ENCODE results near the gene DLGAP1. TPM values are rescaled to one million over a fixed set of nuclear protein-coding genes. Genes with fewer than 3 reads are reported as not detected.

DLGAP1 gene
- total RNA-seq, 1 donor from 2014 or later, result 13.6 TPM

DNA sequence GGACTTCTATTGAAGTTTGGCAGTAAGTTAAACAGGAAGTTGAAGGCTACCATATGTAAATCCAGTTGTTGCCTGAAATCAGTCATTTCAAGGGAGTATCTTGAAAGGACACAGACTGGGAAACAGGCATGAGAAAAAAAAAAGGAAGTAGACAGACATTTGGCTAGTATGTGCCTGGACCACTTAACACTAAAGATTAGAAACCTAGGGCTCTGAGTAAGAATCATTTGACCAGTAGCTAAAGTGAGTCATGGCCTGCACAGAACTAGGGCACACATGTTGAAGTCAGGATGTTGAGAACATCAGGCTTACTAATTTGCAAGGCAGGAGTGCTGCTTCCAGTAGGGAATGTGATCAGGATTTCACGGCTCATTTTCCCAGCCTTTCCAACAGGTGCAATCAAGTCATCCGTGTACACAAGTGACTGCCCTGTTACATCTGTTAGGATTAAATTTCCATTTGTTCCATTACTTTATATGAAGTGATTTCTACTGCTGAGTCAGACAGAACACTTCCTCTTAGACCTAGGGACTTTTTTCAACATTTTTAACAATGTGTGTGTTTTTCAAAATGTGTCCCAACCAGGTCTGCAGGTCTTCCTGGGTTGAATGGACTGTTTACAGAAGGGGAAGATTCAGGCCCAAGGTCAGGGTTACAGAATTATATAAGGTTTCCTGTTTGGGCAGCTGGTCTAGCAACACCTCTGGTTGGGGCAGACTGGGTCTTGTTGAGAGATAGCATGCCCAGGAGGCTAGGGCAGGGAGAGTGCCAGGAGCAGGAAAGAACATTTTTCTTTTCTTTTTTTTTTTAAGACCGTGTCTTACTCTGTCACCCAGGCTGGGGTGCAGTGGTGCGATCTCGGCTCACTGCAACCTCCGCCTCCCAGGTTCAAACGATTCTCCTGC, 859.5 kb downstream of the DLGAP1 start:
- DNase-seq, result no peak
- Mint-ChIP-seq H3K9me3 (ENCODE audit: unreplicated experiment) (peaks cover 7% of the 10 kb centered on the region), H3K4me1 (ENCODE audit: low read depth, unreplicated experiment) (peaks cover 16% of the 10 kb centered on the region), H3K4me3 (ENCODE audit: unreplicated experiment) (no peak overlapping the region), H3K36me3 (ENCODE audit: unreplicated experiment) (no peaks in the 10 kb centered on the region), H3K27me3 (ENCODE audit: unreplicated experiment) (peaks cover 7% of the 10 kb centered on the region), H3K27ac (ENCODE audit: unreplicated experiment) (no peak overlapping the region)
- TF ChIP-seq, protein P1, sequence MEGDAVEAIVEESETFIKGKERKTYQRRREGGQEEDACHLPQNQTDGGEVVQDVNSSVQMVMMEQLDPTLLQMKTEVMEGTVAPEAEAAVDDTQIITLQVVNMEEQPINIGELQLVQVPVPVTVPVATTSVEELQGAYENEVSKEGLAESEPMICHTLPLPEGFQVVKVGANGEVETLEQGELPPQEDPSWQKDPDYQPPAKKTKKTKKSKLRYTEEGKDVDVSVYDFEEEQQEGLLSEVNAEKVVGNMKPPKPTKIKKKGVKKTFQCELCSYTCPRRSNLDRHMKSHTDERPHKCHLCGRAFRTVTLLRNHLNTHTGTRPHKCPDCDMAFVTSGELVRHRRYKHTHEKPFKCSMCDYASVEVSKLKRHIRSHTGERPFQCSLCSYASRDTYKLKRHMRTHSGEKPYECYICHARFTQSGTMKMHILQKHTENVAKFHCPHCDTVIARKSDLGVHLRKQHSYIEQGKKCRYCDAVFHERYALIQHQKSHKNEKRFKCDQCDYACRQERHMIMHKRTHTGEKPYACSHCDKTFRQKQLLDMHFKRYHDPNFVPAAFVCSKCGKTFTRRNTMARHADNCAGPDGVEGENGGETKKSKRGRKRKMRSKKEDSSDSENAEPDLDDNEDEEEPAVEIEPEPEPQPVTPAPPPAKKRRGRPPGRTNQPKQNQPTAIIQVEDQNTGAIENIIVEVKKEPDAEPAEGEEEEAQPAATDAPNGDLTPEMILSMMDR (IDR thresholded peaks at IDR 0.05; ENCODE audit: partially characterized antibody, unreplicated experiment), result no peak

DNA sequence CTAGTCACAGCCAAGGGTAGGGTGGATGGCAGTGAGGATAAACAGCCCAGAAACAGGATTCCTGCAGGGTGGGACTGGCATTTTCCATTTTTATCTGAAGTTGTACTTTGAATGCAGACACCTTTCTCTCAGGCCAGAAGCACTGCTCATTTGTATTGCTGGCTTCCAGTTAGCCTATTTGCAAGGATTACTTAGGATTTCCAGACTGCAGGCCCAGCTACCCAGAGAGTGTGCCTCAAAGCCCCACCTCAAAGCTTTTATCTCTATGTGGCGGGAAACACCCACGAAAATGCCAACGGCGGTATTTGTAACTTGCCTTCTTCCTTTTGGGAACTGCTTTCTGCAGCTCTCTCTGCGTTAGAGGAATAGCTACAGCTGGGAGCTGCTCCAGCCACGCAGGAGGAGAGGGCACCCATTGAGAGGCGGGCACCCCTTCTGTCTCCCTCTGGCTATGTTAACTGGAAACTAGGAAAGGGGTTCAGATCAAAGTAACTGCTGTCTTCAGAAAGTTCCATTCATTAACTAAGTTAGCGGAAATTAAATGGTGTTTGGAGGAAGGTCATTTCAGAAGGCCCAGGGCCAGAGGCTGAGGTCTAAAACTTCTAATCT, 860.2 kb downstream of the DLGAP1 start:
- Mint-ChIP-seq H3K4me1 (ENCODE audit: low read depth, unreplicated experiment) (peaks cover 16% of the 10 kb centered on the region), H3K27ac (ENCODE audit: unreplicated experiment) (peak overlapping the region; percentile 92), H3K36me3 (ENCODE audit: unreplicated experiment) (no peaks in the 10 kb centered on the region), H3K27me3 (ENCODE audit: unreplicated experiment) (peaks cover 7% of the 10 kb centered on the region), H3K9me3 (ENCODE audit: unreplicated experiment) (peaks cover 7% of the 10 kb centered on the region), H3K4me3 (ENCODE audit: unreplicated experiment) (peak overlapping the region; percentile 77)
- TF ChIP-seq, protein P1 (IDR thresholded peaks at IDR 0.05; ENCODE audit: partially characterized antibody, unreplicated experiment), result no peak
- DNase-seq, result no peak

DNA sequence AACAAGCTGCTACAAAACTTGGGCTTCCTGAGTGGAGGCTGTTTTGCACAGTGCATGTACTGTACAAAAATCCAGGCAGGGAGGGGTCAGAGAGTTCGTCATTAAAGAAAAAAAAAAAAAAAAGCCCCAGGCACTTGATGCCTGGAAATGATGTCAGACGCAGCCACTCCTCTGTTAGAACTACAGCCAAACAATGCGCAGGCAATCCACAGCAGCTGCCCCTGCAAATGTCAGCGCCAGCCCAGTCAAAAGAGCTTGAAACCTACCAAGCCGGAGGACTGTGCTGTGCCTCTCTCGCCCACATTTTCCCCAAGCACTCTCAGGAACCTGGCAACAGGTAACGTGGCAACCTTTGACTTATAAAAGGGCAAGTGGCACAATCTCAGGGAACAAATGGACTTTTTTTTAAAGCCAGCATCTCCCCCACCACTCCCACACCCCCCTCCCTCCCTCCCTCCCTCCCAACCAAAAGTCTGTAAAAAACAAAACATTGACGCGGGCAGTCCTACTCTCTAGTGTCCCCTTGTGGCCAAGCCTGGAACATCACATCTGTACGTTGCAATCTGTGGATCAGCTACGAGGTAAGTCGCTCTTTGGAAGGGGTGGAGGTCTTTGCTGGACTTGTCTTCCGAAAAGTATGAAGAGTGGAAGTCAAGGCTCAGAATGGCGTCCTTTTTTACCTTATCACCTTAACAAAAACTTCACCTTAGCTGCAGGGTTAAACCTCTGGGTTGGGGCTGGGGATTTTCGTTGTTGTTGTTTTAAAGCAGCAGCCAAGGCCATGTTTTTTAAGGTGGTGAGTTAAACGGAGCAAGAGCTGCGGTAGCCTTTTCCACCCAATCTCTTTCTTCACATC, 861.0 kb downstream of the DLGAP1 start:
- peaks cover 16% of the 10 kb centered on the region for H3K4me1 Mint-ChIP-seq (ENCODE audit: low read depth, unreplicated experiment)
- no peaks in the 10 kb centered on the region for H3K36me3 Mint-ChIP-seq (ENCODE audit: unreplicated experiment)
- peak overlapping the region; percentile 92 for H3K27ac Mint-ChIP-seq (ENCODE audit: unreplicated experiment)
- TF ChIP-seq, protein P1 (IDR thresholded peaks at IDR 0.05; ENCODE audit: partially characterized antibody, unreplicated experiment), result peak; percentile 89
- H3K9me3 Mint-ChIP-seq (ENCODE audit: unreplicated experiment), result peaks cover 7% of the 10 kb centered on the region
- H3K27me3 Mint-ChIP-seq (ENCODE audit: unreplicated experiment), result peaks cover 7% of the 10 kb centered on the region
- DNase-seq, result peak; percentile 84
- peak overlapping the region; percentile 77 for H3K4me3 Mint-ChIP-seq (ENCODE audit: unreplicated experiment)

DNA sequence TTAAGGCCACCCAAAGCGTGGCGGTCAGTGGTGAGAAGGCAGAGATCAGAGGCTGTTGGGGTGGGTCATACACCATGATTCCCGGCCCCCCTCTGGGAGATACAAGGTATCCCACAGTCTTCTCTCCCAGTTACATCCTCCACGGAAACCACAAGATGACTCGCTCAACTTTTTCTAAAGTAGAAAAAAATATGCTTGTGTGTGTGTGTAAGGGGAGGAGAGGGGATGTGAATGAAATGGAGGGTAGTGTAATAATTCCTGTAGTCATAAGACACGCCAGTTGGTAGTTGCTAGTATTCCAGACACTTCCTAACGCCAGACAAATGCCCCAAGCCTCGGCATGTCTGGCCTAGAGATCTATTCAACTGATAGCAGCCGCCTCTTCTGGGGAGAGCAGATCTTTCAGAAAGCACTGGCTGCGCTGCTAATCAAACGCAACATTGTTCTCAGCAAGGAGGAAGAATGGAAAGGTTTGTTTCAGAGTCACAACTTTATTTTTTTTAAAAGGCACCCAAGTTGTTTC, 861.7 kb downstream of the DLGAP1 start:
- H3K9me3 Mint-ChIP-seq (ENCODE audit: unreplicated experiment), result peaks cover 7% of the 10 kb centered on the region
- H3K36me3 Mint-ChIP-seq (ENCODE audit: unreplicated experiment), result no peaks in the 10 kb centered on the region
- no peak for DNase-seq
- H3K27ac Mint-ChIP-seq (ENCODE audit: unreplicated experiment), result peak overlapping the region; percentile 92
- peak overlapping the region; percentile 77 for H3K4me3 Mint-ChIP-seq (ENCODE audit: unreplicated experiment)
- TF ChIP-seq, protein P1 (IDR thresholded peaks at IDR 0.05; ENCODE audit: partially characterized antibody, unreplicated experiment), result no peak
- H3K27me3 Mint-ChIP-seq (ENCODE audit: unreplicated experiment), result peaks cover 7% of the 10 kb centered on the region
- peaks cover 16% of the 10 kb centered on the region for H3K4me1 Mint-ChIP-seq (ENCODE audit: low read depth, unreplicated experiment)
